HG03108 (cell line): ENCODE data around the gene MLLT1.

ENCODE experiments used
- ATAC-seq: cut with Tn5 transposase; IDR thresholded peaks from one replicate; pipeline ENCODE4 v1.9.1; 2021; ENCODE audit warnings: moderate library complexity; ENCODE audit not compliant: unreplicated experiment

MLLT1 gene

DNA sequence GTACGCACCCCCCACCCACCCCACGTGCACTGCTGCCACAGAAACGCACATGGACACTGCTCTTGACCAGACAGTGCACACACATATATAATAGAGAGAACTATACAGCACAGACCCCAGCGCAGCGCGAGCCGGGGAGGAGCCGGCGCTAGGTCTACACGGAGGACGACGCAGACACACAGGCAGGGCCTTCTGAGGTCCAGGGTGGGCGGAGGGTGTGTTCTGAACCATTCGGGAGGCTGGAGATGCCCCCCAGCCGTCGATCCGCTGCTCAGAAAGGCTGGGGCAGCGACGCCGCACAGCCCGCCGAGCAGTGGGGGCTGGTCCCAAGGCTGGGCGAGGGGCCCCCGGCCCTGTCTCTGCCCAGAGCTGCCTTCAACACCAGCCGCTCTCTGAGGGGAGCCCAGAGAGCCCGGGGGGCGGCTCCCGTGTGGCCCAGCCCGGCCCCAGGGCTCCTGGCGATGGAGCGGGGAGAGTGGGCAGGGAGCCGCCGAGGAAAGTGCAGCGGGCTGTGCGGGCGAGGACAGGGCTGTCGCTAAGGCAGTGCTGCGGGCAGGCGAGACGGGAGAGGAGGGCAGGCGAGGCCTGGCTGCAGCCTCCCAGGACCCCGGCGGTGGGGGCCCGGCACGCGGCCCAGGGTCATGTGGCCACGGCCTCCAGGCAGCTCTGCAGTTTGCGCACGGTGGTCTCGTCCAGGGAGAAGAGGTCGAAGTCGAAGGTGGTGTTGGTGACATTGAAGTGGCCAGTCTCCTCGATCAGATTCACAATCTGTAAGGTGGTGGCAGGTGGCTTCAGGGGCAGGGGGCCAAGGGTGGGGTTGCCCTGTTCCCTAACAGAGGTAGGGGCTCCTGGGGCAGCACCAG lies 67.1 kb downstream of the MLLT1 start:
- no peak for ATAC-seq

DNA sequence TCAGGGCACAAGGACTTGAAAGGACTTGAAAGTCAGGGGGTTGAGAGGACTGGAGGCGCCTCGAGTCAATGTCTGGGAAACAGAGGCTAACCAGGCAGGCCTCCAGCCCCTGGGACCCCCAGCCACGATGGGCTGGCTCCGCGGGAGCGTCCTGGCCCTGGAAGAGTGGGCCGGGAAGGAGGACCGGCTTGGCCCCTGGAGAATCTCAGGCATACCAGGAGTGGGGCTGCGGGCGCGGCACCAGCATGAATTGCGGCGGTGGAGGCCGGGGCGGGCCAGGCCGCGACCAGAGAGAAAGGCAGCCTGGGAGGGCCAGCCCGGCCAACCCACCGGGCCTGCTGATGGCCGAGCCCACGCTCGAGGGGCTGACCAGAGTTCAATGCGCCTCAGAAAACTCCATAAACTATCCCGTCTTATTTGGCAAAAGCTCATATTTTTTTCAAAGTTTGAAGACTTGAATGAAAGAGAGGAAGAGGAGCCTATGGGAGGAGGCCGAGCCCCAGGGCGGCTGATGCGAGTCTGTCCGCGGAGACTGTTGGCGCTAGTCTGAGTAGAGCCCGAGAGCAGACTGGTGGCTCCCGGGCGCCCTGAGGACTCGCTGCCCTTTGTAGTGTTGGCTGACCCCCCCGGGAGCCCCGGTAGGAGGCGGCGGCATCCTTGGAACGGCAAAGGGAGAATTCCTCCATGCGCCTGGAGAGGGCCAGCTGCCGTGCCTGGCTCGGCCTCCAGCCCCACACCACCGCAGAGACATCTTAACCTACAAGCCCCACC lies 68.0 kb downstream of the MLLT1 start:
- no peak for ATAC-seq

DNA sequence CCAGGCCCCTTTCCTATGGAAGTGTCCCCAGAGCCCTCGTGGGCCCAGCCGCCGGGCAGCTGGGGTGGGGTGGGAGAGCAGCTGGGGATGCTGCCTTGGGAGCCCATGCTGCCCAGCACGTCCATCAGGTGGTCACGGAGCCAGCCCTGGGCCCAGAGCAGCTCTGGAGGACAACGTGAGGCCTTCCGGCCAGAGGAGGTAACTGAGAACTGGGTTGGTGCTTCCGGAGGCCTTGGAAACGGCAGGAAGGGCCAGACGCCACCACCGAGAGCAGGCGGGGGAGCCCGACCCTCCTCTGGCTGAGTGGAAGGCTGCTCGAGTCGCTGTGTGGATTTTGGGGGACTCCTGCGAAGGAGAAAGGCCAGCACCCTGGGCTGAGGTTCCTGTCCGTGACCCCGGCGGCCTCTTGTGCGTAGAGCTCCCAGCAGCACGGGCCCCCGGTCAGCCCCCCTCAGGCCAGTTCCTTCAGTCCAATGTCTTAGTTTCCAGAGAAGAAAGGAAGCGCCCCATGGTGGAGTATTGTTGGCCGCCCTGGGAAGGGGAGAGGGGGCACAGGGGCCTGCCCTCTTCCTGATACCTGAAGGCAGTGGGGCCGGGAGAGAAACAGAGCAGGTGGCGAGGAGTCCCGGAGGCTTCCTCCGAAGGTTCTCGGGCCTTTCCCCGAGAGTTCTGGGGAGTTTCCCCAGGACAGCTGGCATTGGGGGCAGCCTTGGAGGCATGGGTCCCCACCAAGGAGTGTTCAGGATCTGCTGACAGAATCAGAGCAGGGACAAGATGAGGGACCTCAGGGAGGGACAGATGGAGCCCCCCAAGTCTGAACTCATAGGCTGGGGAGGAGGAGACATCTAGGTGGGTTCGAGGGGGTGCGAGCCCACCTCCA lies 68.8 kb downstream of the MLLT1 start:
- no peak for ATAC-seq

DNA sequence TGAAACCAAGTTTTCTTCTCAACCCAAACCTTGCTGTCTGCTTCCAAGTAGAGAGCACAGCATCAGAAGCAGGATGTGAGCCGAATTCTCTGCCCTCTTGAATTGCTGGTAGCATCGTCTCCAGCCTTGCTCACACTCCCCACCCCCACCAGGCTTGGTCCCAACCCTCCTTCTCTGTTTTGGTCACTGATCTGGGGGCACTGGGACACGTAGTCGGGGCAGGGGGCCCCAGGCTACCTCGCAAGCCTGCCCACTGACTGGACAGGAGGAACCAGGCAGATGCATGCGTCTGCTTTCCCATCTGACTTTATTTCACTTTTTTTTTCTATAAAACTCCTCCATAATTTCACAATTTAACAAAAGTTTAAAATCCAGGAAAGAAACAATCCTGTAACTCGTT lies 69.7 kb downstream of the MLLT1 start:
- ATAC-seq, result no peak

DNA sequence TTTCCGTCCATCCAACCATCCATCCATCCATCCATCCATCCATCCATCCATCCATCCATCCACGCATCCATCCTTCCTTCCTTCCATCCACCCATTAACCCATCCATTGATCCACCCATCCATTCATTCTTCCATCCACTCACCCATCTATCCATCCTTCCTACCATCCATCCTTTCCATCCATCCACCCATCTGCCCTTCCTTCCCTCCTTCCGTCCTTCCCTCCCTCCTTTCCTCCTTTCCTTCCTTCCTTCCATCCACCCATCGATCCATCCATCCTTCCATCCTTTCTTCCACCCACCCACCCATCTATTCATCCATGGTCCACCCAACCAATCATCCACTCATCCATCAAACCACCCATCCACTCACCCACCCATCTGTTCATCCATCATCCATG lies 70.1 kb downstream of the MLLT1 start:
- no peak for ATAC-seq

DNA sequence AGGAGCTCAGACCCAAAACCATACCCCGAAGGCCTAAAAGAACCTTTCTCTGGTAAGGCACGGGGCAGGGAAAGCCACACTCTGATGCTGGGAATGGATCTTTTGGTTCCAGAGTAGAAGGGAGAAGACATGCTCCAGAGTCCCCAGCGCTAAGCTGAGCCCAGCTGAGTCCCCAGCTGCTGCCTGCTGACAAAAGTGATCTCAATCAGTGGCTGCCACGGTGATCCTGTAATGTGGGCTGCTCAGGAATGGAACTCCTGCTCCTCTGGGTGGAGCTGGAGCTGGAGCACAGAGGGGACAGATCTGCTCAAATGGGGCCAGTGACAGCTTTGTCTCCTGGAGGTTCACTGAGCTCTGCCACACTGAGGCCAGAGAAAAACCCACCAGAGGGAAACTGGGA lies 70.5 kb downstream of the MLLT1 start:
- no peak for ATAC-seq

- ATAC-seq, result no peak
Measured at GRCh38 chr19:6204866-6205723, 74.7 kb downstream of the MLLT1 start.

GRCh38 chr19:6204212-6204611 lies 75.6 kb downstream of the MLLT1 start:
- no peak for ATAC-seq

- peak; percentile 72 for ATAC-seq
Measured at GRCh38 chr19:6199240-6199994, 80.4 kb downstream of the MLLT1 start.

DNA sequence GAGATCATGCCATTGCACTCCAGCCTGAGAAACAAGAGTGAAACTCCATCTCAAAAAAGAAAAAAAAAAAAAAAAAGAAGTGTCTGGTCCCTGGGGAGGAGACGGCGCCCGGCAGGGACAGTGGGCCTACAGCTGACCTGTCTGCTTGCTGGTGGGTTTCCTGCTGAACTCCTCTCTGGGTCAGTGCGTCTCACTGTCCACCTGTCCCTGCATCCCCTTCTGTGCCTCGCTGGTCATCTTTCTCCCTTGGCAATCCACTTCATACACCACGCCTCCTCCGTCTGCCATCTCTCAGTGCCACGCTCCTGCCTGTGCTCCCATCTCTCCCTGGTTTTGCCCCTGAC lies 80.9 kb downstream of the MLLT1 start:
- no peak for ATAC-seq

DNA sequence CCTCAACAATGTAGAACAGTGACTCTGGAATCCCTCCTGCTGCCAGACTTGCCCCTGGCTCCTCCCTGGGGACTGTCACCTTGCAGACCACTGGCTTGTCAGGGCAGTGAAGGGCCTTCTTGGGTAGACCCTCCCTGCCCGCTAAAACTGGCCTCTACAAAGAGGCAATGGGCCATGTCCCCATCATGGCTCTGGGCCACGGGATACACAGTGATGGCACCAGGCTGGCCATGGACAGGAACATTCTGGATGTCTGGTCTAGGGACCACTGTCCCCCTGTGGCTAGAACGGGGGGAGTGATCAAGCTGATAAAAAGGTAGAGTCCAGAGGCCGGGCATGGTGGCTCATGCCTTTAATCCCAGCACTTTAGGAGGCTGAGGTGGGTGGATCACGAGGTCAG lies 83.4 kb downstream of the MLLT1 start:
- ATAC-seq, result no peak

- no peak for ATAC-seq
Measured at GRCh38 chr19:6188811-6189210, 91.0 kb downstream of the MLLT1 start.

- ATAC-seq, result no peak
Measured at GRCh38 chr19:6187374-6187773, 92.4 kb downstream of the MLLT1 start.

DNA sequence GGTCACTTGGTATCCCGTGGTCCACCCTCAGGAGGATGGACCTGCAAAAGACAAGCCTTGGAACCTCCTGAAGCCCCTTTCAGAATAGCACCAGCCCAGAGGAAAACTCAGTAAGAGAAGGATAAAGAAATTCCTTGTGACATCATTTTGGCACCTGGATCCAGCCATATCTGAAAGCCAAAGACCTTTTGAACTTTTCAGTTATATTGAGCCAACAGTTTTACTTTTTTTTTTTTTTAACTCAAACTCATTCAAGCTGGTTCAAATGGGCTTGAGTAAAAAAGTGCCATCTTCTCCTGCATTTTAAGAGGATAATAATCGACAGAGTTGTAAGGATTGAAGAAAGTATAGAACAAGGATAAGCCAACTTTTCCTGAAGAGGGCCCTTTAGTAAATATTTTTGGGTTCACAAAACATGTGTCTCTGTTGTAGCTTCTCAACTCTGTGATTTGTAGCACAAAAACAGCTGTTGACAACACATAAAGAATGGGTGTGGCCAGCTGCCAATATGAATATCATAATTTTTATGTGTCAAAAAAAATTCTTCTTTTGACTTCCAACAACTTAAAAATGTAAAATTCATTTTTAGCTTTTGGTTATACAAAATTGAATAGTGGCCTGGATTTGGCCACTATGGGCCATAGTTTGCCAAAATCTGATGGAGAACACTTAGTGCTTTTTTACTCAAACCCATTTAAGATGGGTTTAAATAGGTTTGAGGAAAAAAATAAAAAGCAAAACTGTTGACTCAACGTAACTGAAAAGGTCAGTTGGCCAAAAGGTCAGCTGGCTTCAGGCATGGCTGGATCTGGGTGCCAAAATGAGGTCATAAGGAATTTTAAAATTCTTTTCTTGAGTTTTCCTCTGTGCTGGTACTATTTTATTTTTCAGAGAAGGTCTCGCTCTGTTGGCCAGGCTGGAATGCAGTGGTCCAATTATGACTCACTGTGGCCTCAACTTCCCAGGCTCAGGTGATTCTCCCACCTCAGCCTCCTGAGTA lies 93.6 kb downstream of the MLLT1 start:
- no peak for ATAC-seq

DNA sequence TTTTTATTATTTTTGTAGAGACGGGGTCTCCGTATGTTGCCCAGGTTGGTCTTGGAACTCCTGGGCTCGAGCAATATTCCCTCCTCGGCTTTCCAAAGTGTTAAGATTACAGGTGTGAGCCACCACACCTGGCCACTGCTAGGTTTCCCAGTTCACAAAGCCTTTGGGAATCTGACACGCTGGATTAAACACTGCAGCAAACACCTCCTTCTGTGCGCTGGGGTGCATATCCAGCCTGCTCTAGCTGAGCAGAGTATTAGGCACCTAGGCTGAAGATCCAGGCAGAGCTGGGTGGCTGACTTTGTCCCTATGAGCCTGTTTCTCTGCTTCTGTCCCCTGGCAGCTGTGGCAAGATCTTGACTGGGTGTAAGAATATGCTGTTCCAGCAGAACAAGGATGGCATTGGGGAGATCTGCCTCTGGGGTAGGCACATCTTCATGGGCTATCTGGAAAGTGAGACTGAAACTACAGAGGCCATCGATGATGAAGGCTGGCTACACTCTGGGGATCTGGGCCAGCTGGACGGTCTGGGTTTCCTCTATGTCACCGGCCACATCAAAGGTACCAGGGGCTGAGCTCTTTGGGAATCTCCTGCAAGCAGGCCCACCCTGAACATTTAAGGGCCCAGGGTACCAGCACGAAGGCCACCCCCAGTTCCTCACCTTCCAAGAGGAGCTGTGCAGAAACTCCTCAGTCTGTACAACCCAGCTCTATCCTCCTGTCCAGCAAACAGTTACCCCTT lies 94.5 kb downstream of the MLLT1 start:
- no peak for ATAC-seq

DNA sequence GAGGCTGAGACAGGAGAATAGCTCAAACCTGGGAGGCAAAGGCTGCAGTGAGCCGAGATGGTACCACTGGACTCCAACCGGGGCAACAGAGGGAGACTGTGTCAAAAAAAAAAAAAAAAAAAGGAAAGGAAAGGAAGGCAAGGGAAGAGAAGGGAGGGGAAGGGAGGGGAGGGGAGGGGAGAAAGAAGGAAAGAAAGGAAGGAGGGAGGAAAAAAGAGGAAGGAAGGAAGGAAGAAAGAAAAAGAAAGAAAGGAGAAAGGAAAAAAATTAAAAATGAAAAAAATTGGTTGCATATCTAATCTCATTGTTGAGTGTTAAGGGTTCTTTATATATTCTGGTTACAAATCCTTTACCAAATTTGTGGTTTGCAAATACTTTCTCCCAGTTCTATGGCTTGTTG lies 98.7 kb downstream of the MLLT1 start:
- no peak for ATAC-seq

- ATAC-seq, result no peak
Measured at GRCh38 chr19:6173190-6173589, 106.6 kb downstream of the MLLT1 start.
